ENCODE measurements around the gene CFAP77. TPM values are rescaled to one million over a fixed set of nuclear protein-coding genes. Genes with fewer than 3 reads are reported as not detected.

Gene CFAP77
- total and polyA plus RNA-seq, 2 of the 8 experiments (the other 6 are each of a cell fraction or from before 2014, with no cell fraction given) = 0.63 to 0.97 TPM

DNA sequence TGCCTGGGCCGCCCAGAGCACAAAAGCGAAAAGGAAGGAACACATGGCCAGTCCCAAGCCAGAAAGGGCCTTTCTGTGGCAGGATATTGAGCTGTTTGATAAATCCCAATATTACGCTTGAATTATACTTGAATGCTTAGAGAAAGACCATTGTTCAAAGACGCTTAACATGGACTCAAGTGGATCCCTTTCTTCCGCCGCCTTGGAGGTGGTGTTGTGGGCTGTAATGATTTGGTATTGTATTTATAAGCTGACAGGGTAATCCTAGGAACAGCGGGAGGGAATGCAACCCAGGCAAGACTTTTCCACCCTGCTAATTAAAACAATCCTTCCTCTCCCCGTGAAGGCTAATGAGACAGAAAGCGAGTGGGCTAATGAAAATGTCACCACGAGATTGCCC is 24.9 kb downstream of the CFAP77 start:
- Histone ChIP-seq H4K20me1 (replicated peaks in 1 of 2; ENCODE audit: control insufficient read depth in 1 of 2, insufficient read depth in 2 of 2, low read length in 2 of 2) (no peaks in the 10 kb centered on the region), H2AK5ac (ENCODE audit: low read depth, low read length) (no peak overlapping the region; the same call in 1 of the 2 replicates), H3K79me2 (ENCODE audit: control insufficient read depth in 1 of 2, insufficient read depth in 2 of 2, low read length in 2 of 2) (no peaks in the 10 kb centered on the region), H3K23me2 (ENCODE audit: low read depth, low read length) (no peaks in the 10 kb centered on the region), H4K91ac (replicated peaks; ENCODE audit: insufficient read length, low read length) (no peak overlapping the region), H3K9ac (replicated peaks in 1 of 4; ENCODE audit: extremely low read depth in 1 of 4, low read depth in 3 of 4, low read length in 3 of 4) (no peak overlapping the region), H2BK12ac (ENCODE audit: low read depth, low read length) (no peak overlapping the region), H3K14ac (ENCODE audit: insufficient read length) (no peak overlapping the region), H3K27me3 (replicated peaks in 1 of 4; ENCODE audit: control insufficient read depth in 3 of 4, extremely low read depth in 1 of 4, insufficient read depth in 3 of 4, low read length in 3 of 4) (no peaks in the 10 kb centered on the region), H3K4me3 (ENCODE audit: extremely low read depth in 1 of 4, insufficient read depth in 2 of 4, low read depth in 3 of 4, low read length in 4 of 4) (no peak overlapping the region), H3K79me1 (ENCODE audit: low read depth, low read length) (no peaks in the 10 kb centered on the region), H3K4me1 (replicated peaks in 1 of 4; ENCODE audit: control insufficient read depth in 3 of 4, insufficient read depth in 4 of 4, low read length in 3 of 4) (peaks cover 0 to 4% (median 3%) of the 10 kb centered on the region in 4 experiments; a peak in 6 of 7 replicates), H3K18ac (ENCODE audit: extremely low read depth, low read length) (no peak overlapping the region; the same call in 1 of the 2 replicates), H2BK20ac (ENCODE audit: low read length) (no peak overlapping the region), H4K8ac (ENCODE audit: extremely low read depth, insufficient read depth, low read length) (no peak overlapping the region), H3K9me3 (ENCODE audit: insufficient read depth in 2 of 2, low read depth in 1 of 2, low read length in 1 of 2) (no peaks in the 10 kb centered on the region), H3K36me3 (ENCODE audit: control insufficient read depth in 2 of 4, insufficient read depth in 4 of 4, low read length in 3 of 4) (no peaks in the 10 kb centered on the region), H2BK120ac (replicated peaks; ENCODE audit: low read depth, low read length) (no peak overlapping the region), H3K4me2 (ENCODE audit: insufficient read depth in 1 of 2, low read depth in 2 of 2, low read length in 2 of 2) (0 out of 4 replicates have a peak overlapping the region, but pooled peaks of 1 of the 2 experiments have one; percentile 39), H2BK5ac (ENCODE audit: low read depth, low read length) (no peak overlapping the region), H2AFZ (ENCODE audit: low read length) (peak overlapping the region; percentile 38; the same call in 1 of the 2 replicates), H3K23ac (ENCODE audit: insufficient read length) (no peak overlapping the region), H3K27ac (ENCODE audit: low read depth, low read length) (no peak overlapping the region), H3K4ac (replicated peaks; ENCODE audit: insufficient read length, low read depth, low read length) (no peak overlapping the region), H3K56ac (replicated peaks; ENCODE audit: insufficient read length, low read depth, low read length) (no peak overlapping the region), H4K5ac (ENCODE audit: insufficient read length, low read depth, low read length) (no peak overlapping the region), H2BK15ac (ENCODE audit: low read length) (no peak overlapping the region)
- FAIRE-seq (no peak), DNase-seq (ENCODE audit: low read depth in 1 of 2, low spot score in 2 of 2) (no peak)
- POLR2A ChIA-PET (ENCODE audit: partially characterized antibody) = interaction anchor here (1.0 to 1.1 kb wide), 2 partner anchors 8 to 49 kb away, joined by 3 read pairs; no protein-coding TSS in a partner anchor
- CTCF ChIA-PET (ENCODE audit: partially characterized antibody) = interaction anchor here (0.9 to 3.7 kb wide), 5 partner anchors 9 to 130 kb away, joined by 3 to 17 read pairs (median 4); no protein-coding TSS in a partner anchor
- 87% methylated on average over 10 of the region's 10 CpGs; no CpG with 5 or more reads in 1 of the 2 experiments for WGBS, 2 experiments (ENCODE audit: extremely low coverage in 1 of 2, insufficient coverage in 1 of 2, insufficient read length in 1 of 2, insufficient replicate concordance in 2 of 2, low coverage in 1 of 2, low lambda C conversion rate in 2 of 2, missing lambda C conversion rate in 1 of 2)
- TF ChIP-seq TAF1 (IDR thresholded peaks at IDR 0.05; ENCODE audit: low read depth, low read length) (no peak), CHD1 (IDR thresholded peaks at IDR 0.05; ENCODE audit: low read depth, low read length) (no peak), SIX5 (IDR thresholded peaks at IDR 0.05; ENCODE audit: low read depth, low read length) (no peak), SUZ12 (IDR thresholded peaks at IDR 0.05; ENCODE audit: low read length) (no peak), CEBPB (IDR thresholded peaks at IDR 0.05; ENCODE audit: low read depth, low read length) (no peak), PHF8 (conservative IDR thresholded peaks at IDR 0.05; ENCODE audit: low read depth, low read length) (no peak), SAP30 (IDR thresholded peaks at IDR 0.05; ENCODE audit: insufficient read depth, insufficient replicate concordance, low read length) (no peak), CTBP2 (IDR thresholded peaks at IDR 0.05; ENCODE audit: borderline replicate concordance, insufficient read depth, insufficient read length, low read length) (no peak), CREB1 (IDR thresholded peaks at IDR 0.05) (no peak), SIN3A (conservative IDR thresholded peaks at IDR 0.05 in 1 of 2, IDR thresholded peaks at IDR 0.05 in 1 of 2; ENCODE audit: low read depth in 1 of 2, low read length in 2 of 2) (no peak), RXRA (IDR thresholded peaks at IDR 0.05; ENCODE audit: insufficient read depth, low read depth, low read length) (no peak), SP2 (IDR thresholded peaks at IDR 0.05; ENCODE audit: low read length) (no peak)
- TF ChIP-seq, protein P1, sequence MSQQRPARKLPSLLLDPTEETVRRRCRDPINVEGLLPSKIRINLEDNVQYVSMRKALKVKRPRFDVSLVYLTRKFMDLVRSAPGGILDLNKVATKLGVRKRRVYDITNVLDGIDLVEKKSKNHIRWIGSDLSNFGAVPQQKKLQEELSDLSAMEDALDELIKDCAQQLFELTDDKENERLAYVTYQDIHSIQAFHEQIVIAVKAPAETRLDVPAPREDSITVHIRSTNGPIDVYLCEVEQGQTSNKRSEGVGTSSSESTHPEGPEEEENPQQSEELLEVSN (IDR thresholded peaks at IDR 0.05) = no peak

Measured in H1 (cell line).